WTC11 (cell line): ENCODE results near the gene C18orf32. TPM values are rescaled to one million over a fixed set of nuclear protein-coding genes. Genes with fewer than 3 reads are reported as not detected.
"Not testable (repeated sequence)": the region's sequence is repeated elsewhere in the genome, so short reads cannot be mapped to it uniquely, and the experiment has no call there.

ENCODE experiments used
- ATAC-seq: fragments of 200-7000 bp; cut with Tn5 transposase; 2 replicates; pipeline ENCODE4 v1.10.0; 2021; ENCODE audit warnings: mild to moderate bottlenecking, moderate library complexity
- CTCF ChIA-PET: fragments of 300-600 bp; sonication (Branson Sonifier 250); formaldehyde crosslinking; loops from one replicate; lab custom pipeline; 2021; ENCODE audit warnings: antibody characterized with exemption; lab: Charles Lee
- POLR2A ChIA-PET: fragments of 350-600 bp; sonication (Branson Sonifier 250); formaldehyde crosslinking; loops from one replicate; lab custom pipeline; 2021; ENCODE audit warnings: antibody characterized with exemption; lab: Charles Lee
- DNase-seq: peaks from one replicate; pipeline ENCODE4 v3.0.0; 2021; ENCODE audit warnings: low spot score
- H3K27ac Mint-ChIP-seq: 2 replicates; pipeline ENCODE4 v1.8.0; 2021; ENCODE audit warnings: mixed read lengths
- H3K27me3 Mint-ChIP-seq: 2 replicates; pipeline ENCODE4 v1.8.0; 2021; ENCODE audit warnings: low read depth, mild to moderate bottlenecking, moderate library complexity, mixed read lengths
- H3K36me3 Mint-ChIP-seq: 2 replicates; pipeline ENCODE4 v1.8.0; 2021; ENCODE audit warnings: mixed read lengths
- H3K4me1 Mint-ChIP-seq: 2 replicates; pipeline ENCODE4 v1.8.0; 2022; ENCODE audit warnings: mixed read lengths
- H3K4me3 Mint-ChIP-seq: 2 replicates; pipeline ENCODE4 v1.8.0; 2021; ENCODE audit warnings: mild to moderate bottlenecking, moderate library complexity, mixed read lengths
- H3K9me3 Mint-ChIP-seq: 2 replicates; pipeline ENCODE4 v1.8.0; 2021; ENCODE audit warnings: mixed read lengths
- AFF4 ChIP-seq: sonication (generic); formaldehyde crosslinking; IDR thresholded peaks from 2 replicates; pipeline ENCODE4 v1.8.1; 2023; ENCODE audit warnings: mild to moderate bottlenecking, missing genetic modification reagents, borderline replicate concordance
- AR ChIP-seq: fragments of 250-450 bp; sonication (Bioruptor Pico); IDR thresholded peaks from 2 replicates; pipeline ENCODE4 v1.9.0; 2021; ENCODE audit warnings: mild to moderate bottlenecking
- ATF2 ChIP-seq: sonication (generic); formaldehyde crosslinking; IDR thresholded peaks from 2 replicates; pipeline ENCODE4 v1.8.1; 2022; ENCODE audit warnings: low read depth, missing genetic modification reagents, borderline replicate concordance
- ATF3 ChIP-seq: sonication (generic); formaldehyde crosslinking; conservative IDR thresholded peaks from 2 replicates; pipeline ENCODE4 v1.8.1; 2022; ENCODE audit warnings: mild to moderate bottlenecking, missing genetic modification reagents
- CREB1 ChIP-seq: sonication (generic); formaldehyde crosslinking; IDR thresholded peaks from 2 replicates; pipeline ENCODE4 v1.8.0; 2023; ENCODE audit warnings: mild to moderate bottlenecking, missing genetic modification reagents
- HMGA2 ChIP-seq: fragments of 250-450 bp; sonication (Bioruptor Pico); IDR thresholded peaks from 2 replicates; pipeline ENCODE4 v1.4.0; 2021; ENCODE audit warnings: mild to moderate bottlenecking, moderate library complexity
- NR1H2 ChIP-seq: sonication (generic); formaldehyde crosslinking; IDR thresholded peaks from 2 replicates; pipeline ENCODE4 v1.9.0; 2021; ENCODE audit warnings: mild to moderate bottlenecking, moderate library complexity, missing genetic modification reagents
- SMAD4 ChIP-seq: sonication (generic); formaldehyde crosslinking; IDR thresholded peaks from 2 replicates; pipeline ENCODE4 v1.8.0; 2022; ENCODE audit warnings: mild to moderate bottlenecking, missing genetic modification reagents
- TEAD1 ChIP-seq: sonication (generic); formaldehyde crosslinking; IDR thresholded peaks from 2 replicates; pipeline ENCODE4 v1.8.0; 2022; ENCODE audit warnings: mild to moderate bottlenecking, missing genetic modification reagents
- ZBTB21 ChIP-seq: sonication (generic); formaldehyde crosslinking; IDR thresholded peaks from 2 replicates; pipeline ENCODE4 v1.8.1; 2023; ENCODE audit warnings: mild to moderate bottlenecking, missing genetic modification reagents, borderline replicate concordance
- ZNF121 ChIP-seq: sonication (generic); formaldehyde crosslinking; IDR thresholded peaks from 2 replicates; pipeline ENCODE4 v1.8.0; 2023; ENCODE audit warnings: missing genetic modification reagents
- ZNF219 ChIP-seq: sonication (generic); formaldehyde crosslinking; IDR thresholded peaks from 2 replicates; pipeline ENCODE4 v1.8.0; 2023; ENCODE audit warnings: missing genetic modification reagents, mild to moderate bottlenecking, borderline replicate concordance
- ZNF396 ChIP-seq: fragments of 250-450 bp; sonication (Bioruptor Pico); IDR thresholded peaks from 2 replicates; pipeline ENCODE4 v1.8.0; 2021; ENCODE audit warnings: mild to moderate bottlenecking, moderate library complexity, borderline replicate concordance
- ZNF425 ChIP-seq: fragments of 250-450 bp; sonication (Bioruptor Pico); conservative IDR thresholded peaks from 2 replicates; pipeline ENCODE4 v1.9.0; 2021; ENCODE audit warnings: mild to moderate bottlenecking
- ZNF512 ChIP-seq: sonication (generic); formaldehyde crosslinking; IDR thresholded peaks from 2 replicates; pipeline ENCODE4 v1.8.1; 2022; ENCODE audit warnings: missing genetic modification reagents, borderline replicate concordance
- ZSCAN18 ChIP-seq: fragments of 250-450 bp; sonication (Bioruptor Pico); IDR thresholded peaks from 2 replicates; pipeline ENCODE4 v2.1.2; 2022; ENCODE audit warnings: mild to moderate bottlenecking, moderate library complexity
- total RNA-seq: library from RNA; stranded (reverse); gene quantifications from 3 replicates; pipeline ENCODE4 v1.2.3, GENCODE V29; 2021

Gene C18orf32
- total RNA-seq, 1 experiment from 2014 or later, result 32.1 TPM

- no peak for TF ChIP-seq AFF4
- Mint-ChIP-seq H3K27ac (no peak overlapping the region), H3K4me1 (peaks cover 39% of the 10 kb centered on the region), H3K4me3 (no peak overlapping the region), H3K9me3 (no peaks in the 10 kb centered on the region; the same call in 1 of the 2 replicates), H3K27me3 (no peaks in the 10 kb centered on the region), H3K36me3 (no peaks in the 10 kb centered on the region)
- no peak for ATAC-seq
- ChIA-PET CTCF (interaction anchor here (1.2 kb wide), 1 partner anchor 14 kb away, joined by 6 read pairs; no protein-coding TSS in a partner anchor), POLR2A (no interaction called here)
- DNase-seq, result no peak
Measured at GRCh38 chr18:49524349-49524748, 37.3 kb upstream of the C18orf32 start.

- H3K27ac Mint-ChIP-seq, ATAC-seq, H3K36me3 Mint-ChIP-seq, H3K9me3 Mint-ChIP-seq, H3K27me3 Mint-ChIP-seq, H3K4me3 Mint-ChIP-seq, DNase-seq, POLR2A ChIA-PET: not testable (repeated sequence)
- CTCF ChIA-PET, result interaction anchor here (1.2 kb wide), 1 partner anchor 13 kb away, joined by 6 read pairs; no protein-coding TSS in a partner anchor
- peaks cover 40% of the 10 kb centered on the region for H3K4me1 Mint-ChIP-seq
- TF ChIP-seq ZNF121 (CRISPR knock-in tag), result 0 out of 2 replicates have a peak, but pooled peaks have one; percentile 33
Measured at GRCh38 chr18:49523580-49524093, 36.6 kb upstream of the C18orf32 start.

- POLR2A ChIA-PET, result no interaction called here
- H3K4me1 Mint-ChIP-seq, result peaks cover 33% of the 10 kb centered on the region
- TF ChIP-seq ZNF219 (CRISPR knock-in tag), result no peak
- TF ChIP-seq SMAD4 (CRISPR knock-in tag), result no peak
- no peak for TF ChIP-seq HMGA2 (CRISPR knock-in tag)
- TF ChIP-seq ZSCAN18 (CRISPR knock-in tag), result no peak
- TF ChIP-seq ZNF425 (CRISPR knock-in tag), result no peak
- TF ChIP-seq ZNF396 (CRISPR knock-in tag), result no peak
- no peak for TF ChIP-seq ATF2 (CRISPR knock-in tag)
- no peak for TF ChIP-seq NR1H2 (CRISPR knock-in tag)
- no peak for TF ChIP-seq CREB1 (CRISPR knock-in tag)
- TF ChIP-seq ATF3 (CRISPR knock-in tag), result no peak
- TF ChIP-seq ZNF512 (CRISPR knock-in tag), result no peak
- TF ChIP-seq ZBTB21, result no peak
- no peak for TF ChIP-seq AR
- no peak for TF ChIP-seq TEAD1
Measured at GRCh38 chr18:49521216-49521835, 34.3 kb upstream of the C18orf32 start.

More at GRCh38 chr18:49521216-49521835, 34.3 kb upstream of the C18orf32 start:
- Mint-ChIP-seq H3K36me3 (no peaks in the 10 kb centered on the region), H3K27me3 (no peaks in the 10 kb centered on the region), H3K4me3 (no peak overlapping the region), H3K9me3 (no peaks in the 10 kb centered on the region), H3K27ac (0 out of 2 replicates have a peak overlapping the region, but pooled peaks have one; percentile 23)
- DNase-seq (no peak), ATAC-seq (no peak)
- CTCF ChIA-PET, result interaction anchor here (0.5 to 1.0 kb wide), 2 partner anchors 10 to 58 kb away, joined by 3 to 4 read pairs; no protein-coding TSS in a partner anchor
